Vagina (tissue), 2 donors: ENCODE data around the gene OS9.

Experiments
- CTCF ChIP-seq, 3 experiments: fragments of 450-650 bp in 2 of 3; fragments of 200-600 bp in 1 of 3; sonication (generic) in 1 of 3; IDR thresholded peaks; one replicate each; pipeline ENCODE4 v1.5.1; 2017 to 2019; ENCODE audit warnings: antibody characterized with exemption in 3 of 3, mild to moderate bottlenecking in 2 of 3, moderate library complexity in 2 of 3
- POLR2A ChIP-seq, 2 donors: fragments of 450-650 bp; IDR thresholded peaks; one replicate each; pipeline ENCODE4 v1.6.1; 2017; ENCODE audit warnings: antibody characterized with exemption in 2 of 2, mild to moderate bottlenecking in 2 of 2, moderate library complexity in 2 of 2
- POLR2AphosphoS5 ChIP-seq, 2 donors: sonication (generic); formaldehyde crosslinking; IDR thresholded peaks; one replicate each; pipeline ENCODE4 v1.9.0; 2017; ENCODE audit warnings: antibody characterized with exemption in 2 of 2, mild to moderate bottlenecking in 2 of 2, low read depth in 1 of 2; ENCODE audit not compliant: insufficient read depth in 1 of 2

GRCh38 chr12:57739387-57739786 lies 45.5 kb downstream of the OS9 start:
- TF ChIP-seq POLR2AphosphoS5 (IDR thresholded peaks at IDR 0.05; ENCODE audit: insufficient read depth in 1 of 2, low read depth in 1 of 2), result no peak
- TF ChIP-seq CTCF (IDR thresholded peaks at IDR 0.05), result no peak
- TF ChIP-seq POLR2A (IDR thresholded peaks at IDR 0.05), result no peak
